OCI-LY3 (cell line): ENCODE data around the gene TSPEAR.

ENCODE experiments used
- CTCF ChIP-seq: fragments of 200-600, 300-600 bp; sonication (generic); IDR thresholded peaks from 2 replicates; pipeline ENCODE4 v1.5.1; 2014; ENCODE audit warnings: antibody characterized with exemption, low read length, low read depth
- EZH2phosphoT487 ChIP-seq: fragments of 200-600 bp; shearing (Covaris generic); IDR thresholded peaks from 2 replicates; pipeline ENCODE4 v1.6.1; 2018; ENCODE audit warnings: antibody characterized with exemption, mixed run types, low read depth

- TF ChIP-seq CTCF, result no peak
- TF ChIP-seq EZH2phosphoT487, result no peak
Observed at GRCh38 chr21:44736291-44737004, 25.1 kb upstream of the TSPEAR start.
